Osteoblast (primary cell): ENCODE results near the gene ILKAP. TPM values are rescaled to one million over a fixed set of nuclear protein-coding genes. Genes with fewer than 3 reads are reported as not detected.

Experiments
- DNase-seq: peaks from one replicate; pipeline ENCODE4 v3.0.0; 2011; ENCODE audit warnings: low spot score, mixed read lengths; ENCODE audit not compliant: insufficient read length; ENCODE audit errors: missing footprints
- H2AFZ ChIP-seq: 2 replicates; pipeline ENCODE4 v1.6.0; 2011; ENCODE audit warnings: mild to moderate bottlenecking, low read length
- H3K27ac ChIP-seq: 2 replicates; pipeline ENCODE4 v1.5.1; 2011; ENCODE audit warnings: mild to moderate bottlenecking, low read depth, low read length, moderate library complexity
- H3K27me3 ChIP-seq: 2 replicates; pipeline ENCODE4 v1.6.0; 2012; ENCODE audit warnings: mild to moderate bottlenecking, control low read depth, inconsistent platforms, low read length, moderate library complexity; ENCODE audit not compliant: insufficient read depth
- H3K36me3 ChIP-seq: 2 replicates; pipeline ENCODE4 v1.5.1; 2011; ENCODE audit warnings: mild to moderate bottlenecking, low read length, control low read depth, moderate library complexity; ENCODE audit not compliant: insufficient read depth
- H3K4me1 ChIP-seq: 2 replicates; pipeline ENCODE4 v1.5.1; 2011; ENCODE audit warnings: mild to moderate bottlenecking, low read length, control low read depth, moderate library complexity; ENCODE audit not compliant: insufficient read depth
- H3K4me2 ChIP-seq: 2 replicates; pipeline ENCODE4 v1.6.0; 2011; ENCODE audit warnings: mild to moderate bottlenecking, low read length; ENCODE audit not compliant: insufficient read depth
- H3K4me3 ChIP-seq: fragments of 200-600 bp; sonication (generic); 3 replicates; pipeline ENCODE4 v1.5.1; 2012; ENCODE audit warnings: mild to moderate bottlenecking, low read length, inconsistent platforms; ENCODE audit not compliant: insufficient read depth
- H3K79me2 ChIP-seq: 2 replicates; pipeline ENCODE4 v1.6.0; 2012; ENCODE audit warnings: mild to moderate bottlenecking, low read length, control low read depth, inconsistent platforms; ENCODE audit not compliant: insufficient read depth
- H3K9me3 ChIP-seq: 2 replicates; pipeline ENCODE4 v1.5.1; 2011; ENCODE audit warnings: low read depth, low read length, control low read depth
- H4K20me1 ChIP-seq: 2 replicates; pipeline ENCODE4 v1.6.0; 2012; ENCODE audit warnings: mild to moderate bottlenecking, low read length, control low read depth; ENCODE audit not compliant: insufficient read depth
- CTCF ChIP-seq: IDR thresholded peaks from 2 replicates; pipeline ENCODE4 v1.5.1; 2011; ENCODE audit warnings: mild to moderate bottlenecking, low read depth, low read length, moderate library complexity; ENCODE audit errors: extremely low read depth
- total RNA-seq: library from RNA; depleted of rRNA; stranded (reverse); fragments of >200 nt; gene quantifications from 2 replicates; pipeline ENCODE4 v1.2.3, GENCODE V29; 2012

ILKAP gene
- total RNA-seq, 1 donor, result 24.2 TPM

GRCh38 chr2:238170386-238171071, 33.0 kb downstream of the ILKAP start:
- peak overlapping the region; percentile 86 for H3K4me2 ChIP-seq
- H3K4me1 ChIP-seq, result peaks cover 32% of the 10 kb centered on the region
- no peaks in the 10 kb centered on the region for H3K9me3 ChIP-seq
- peaks cover 3% of the 10 kb centered on the region for H4K20me1 ChIP-seq
- H3K4me3 ChIP-seq, result no peak overlapping the region
- DNase-seq, result peak; percentile 76
- no peaks in the 10 kb centered on the region for H3K27me3 ChIP-seq
- peak overlapping the region; percentile 100 for H3K27ac ChIP-seq
- no peaks in the 10 kb centered on the region for H3K79me2 ChIP-seq
- no peak overlapping the region for H2AFZ ChIP-seq
- H3K36me3 ChIP-seq, result peaks cover 44% of the 10 kb centered on the region
- no peak for TF ChIP-seq CTCF

GRCh38 chr2:238169708-238170251, 33.7 kb downstream of the ILKAP start:
- peak overlapping the region; percentile 86 for H3K4me2 ChIP-seq
- H3K9me3 ChIP-seq, result no peaks in the 10 kb centered on the region
- TF ChIP-seq CTCF, result no peak
- peaks cover 37% of the 10 kb centered on the region for H3K36me3 ChIP-seq
- peak; percentile 99 for DNase-seq
- peak overlapping the region; percentile 63 for H3K4me3 ChIP-seq
- H3K4me1 ChIP-seq, result peaks cover 32% of the 10 kb centered on the region
- no peak overlapping the region for H2AFZ ChIP-seq
- H3K27me3 ChIP-seq, result no peaks in the 10 kb centered on the region
- H3K79me2 ChIP-seq, result no peaks in the 10 kb centered on the region
- H4K20me1 ChIP-seq, result peaks cover 3% of the 10 kb centered on the region
- H3K27ac ChIP-seq, result peak overlapping the region; percentile 100

GRCh38 chr2:238169048-238169707, 34.3 kb downstream of the ILKAP start:
- peak overlapping the region; percentile 100 for H3K27ac ChIP-seq
- H3K36me3 ChIP-seq, result peaks cover 31% of the 10 kb centered on the region

More at GRCh38 chr2:238169048-238169707, 34.3 kb downstream of the ILKAP start:
- Histone ChIP-seq H4K20me1 (peaks cover 3% of the 10 kb centered on the region), H3K4me2 (peak overlapping the region; percentile 86), H2AFZ (no peak overlapping the region), H3K79me2 (no peaks in the 10 kb centered on the region), H3K27me3 (no peaks in the 10 kb centered on the region), H3K4me1 (peaks cover 32% of the 10 kb centered on the region), H3K4me3 (peak overlapping the region; percentile 63), H3K9me3 (no peaks in the 10 kb centered on the region)
- TF ChIP-seq CTCF, result no peak
- DNase-seq, result peak; percentile 96
